ENCODE results near the gene SCAP.
"Not testable (repeated sequence)": the region's sequence is repeated elsewhere in the genome, so short reads cannot be mapped to it uniquely, and the experiment has no call there.

SCAP gene

GRCh38 chr3:47370020-47370419 is 105.7 kb downstream of the SCAP start:
- H3K4me3 ChIP-seq (ENCODE audit: low read depth, low read length) = not testable (repeated sequence)

GRCh38 chr3:47367631-47368030 is 108.1 kb downstream of the SCAP start:
- no peak overlapping the region for H3K4me3 ChIP-seq (ENCODE audit: low read depth, low read length)

GRCh38 chr3:47366833-47367232 is 108.9 kb downstream of the SCAP start:
- no peak overlapping the region for H3K4me3 ChIP-seq (ENCODE audit: low read depth, low read length)

GRCh38 chr3:47365213-47366153 is 110.3 kb downstream of the SCAP start:
- no peak overlapping the region for H3K4me3 ChIP-seq (ENCODE audit: low read depth, low read length)
